A673 (cell line): ENCODE measurements around the gene TTC19.

Source experiments
- EZH2 ChIP-seq: fragments of 200-600 bp; sonication (generic); IDR thresholded peaks from 2 replicates; pipeline ENCODE4 v1.6.1; 2017; ENCODE audit warnings: borderline replicate concordance, low read depth, mild to moderate bottlenecking, mixed read lengths, antibody characterized with exemption, low read length; ENCODE audit not compliant: poor library complexity, severe bottlenecking
- TF ChIP-seq, protein P1 (sequence below): fragments of 300-800, 200-600 bp; sonication (generic); conservative IDR thresholded peaks from 2 replicates; pipeline ENCODE4 v1.5.1; 2017; ENCODE audit warnings: low read depth, mild to moderate bottlenecking, antibody characterized with exemption, low read length, moderate library complexity, mixed read lengths

DNA sequence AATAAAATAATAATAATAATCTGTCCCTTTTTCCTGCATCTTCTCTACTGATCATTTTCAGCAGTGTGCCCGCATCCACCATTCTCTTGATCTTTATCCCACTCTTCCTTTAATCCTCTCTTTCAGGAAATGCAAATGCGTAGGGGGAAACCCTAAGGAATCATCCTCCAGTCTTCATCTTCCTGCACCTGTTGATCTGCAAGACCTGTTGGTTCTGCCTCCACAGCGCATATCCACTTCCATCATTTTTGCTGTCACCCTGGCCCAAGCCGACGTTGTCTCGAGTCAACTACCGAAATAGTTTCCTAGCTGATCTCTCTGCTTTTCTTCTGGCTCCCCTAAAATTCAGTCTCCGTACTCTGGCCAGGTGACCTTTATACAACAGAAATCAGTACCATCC, 30.2 kb upstream of the TTC19 start:
- TF ChIP-seq, protein P1, sequence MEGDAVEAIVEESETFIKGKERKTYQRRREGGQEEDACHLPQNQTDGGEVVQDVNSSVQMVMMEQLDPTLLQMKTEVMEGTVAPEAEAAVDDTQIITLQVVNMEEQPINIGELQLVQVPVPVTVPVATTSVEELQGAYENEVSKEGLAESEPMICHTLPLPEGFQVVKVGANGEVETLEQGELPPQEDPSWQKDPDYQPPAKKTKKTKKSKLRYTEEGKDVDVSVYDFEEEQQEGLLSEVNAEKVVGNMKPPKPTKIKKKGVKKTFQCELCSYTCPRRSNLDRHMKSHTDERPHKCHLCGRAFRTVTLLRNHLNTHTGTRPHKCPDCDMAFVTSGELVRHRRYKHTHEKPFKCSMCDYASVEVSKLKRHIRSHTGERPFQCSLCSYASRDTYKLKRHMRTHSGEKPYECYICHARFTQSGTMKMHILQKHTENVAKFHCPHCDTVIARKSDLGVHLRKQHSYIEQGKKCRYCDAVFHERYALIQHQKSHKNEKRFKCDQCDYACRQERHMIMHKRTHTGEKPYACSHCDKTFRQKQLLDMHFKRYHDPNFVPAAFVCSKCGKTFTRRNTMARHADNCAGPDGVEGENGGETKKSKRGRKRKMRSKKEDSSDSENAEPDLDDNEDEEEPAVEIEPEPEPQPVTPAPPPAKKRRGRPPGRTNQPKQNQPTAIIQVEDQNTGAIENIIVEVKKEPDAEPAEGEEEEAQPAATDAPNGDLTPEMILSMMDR, result no peak
- TF ChIP-seq EZH2, result no peak
